HG02588 (cell line): ENCODE results near the gene NFAT5.
"Not testable (repeated sequence)": the region's sequence is repeated elsewhere in the genome, so short reads cannot be mapped to it uniquely, and the experiment has no call there.

Experiments
- ATAC-seq: cut with Tn5 transposase; IDR thresholded peaks from one replicate; pipeline ENCODE4 v1.9.1; 2021; ENCODE audit warnings: mild to moderate bottlenecking, moderate library complexity; ENCODE audit not compliant: unreplicated experiment

The NFAT5 gene

DNA sequence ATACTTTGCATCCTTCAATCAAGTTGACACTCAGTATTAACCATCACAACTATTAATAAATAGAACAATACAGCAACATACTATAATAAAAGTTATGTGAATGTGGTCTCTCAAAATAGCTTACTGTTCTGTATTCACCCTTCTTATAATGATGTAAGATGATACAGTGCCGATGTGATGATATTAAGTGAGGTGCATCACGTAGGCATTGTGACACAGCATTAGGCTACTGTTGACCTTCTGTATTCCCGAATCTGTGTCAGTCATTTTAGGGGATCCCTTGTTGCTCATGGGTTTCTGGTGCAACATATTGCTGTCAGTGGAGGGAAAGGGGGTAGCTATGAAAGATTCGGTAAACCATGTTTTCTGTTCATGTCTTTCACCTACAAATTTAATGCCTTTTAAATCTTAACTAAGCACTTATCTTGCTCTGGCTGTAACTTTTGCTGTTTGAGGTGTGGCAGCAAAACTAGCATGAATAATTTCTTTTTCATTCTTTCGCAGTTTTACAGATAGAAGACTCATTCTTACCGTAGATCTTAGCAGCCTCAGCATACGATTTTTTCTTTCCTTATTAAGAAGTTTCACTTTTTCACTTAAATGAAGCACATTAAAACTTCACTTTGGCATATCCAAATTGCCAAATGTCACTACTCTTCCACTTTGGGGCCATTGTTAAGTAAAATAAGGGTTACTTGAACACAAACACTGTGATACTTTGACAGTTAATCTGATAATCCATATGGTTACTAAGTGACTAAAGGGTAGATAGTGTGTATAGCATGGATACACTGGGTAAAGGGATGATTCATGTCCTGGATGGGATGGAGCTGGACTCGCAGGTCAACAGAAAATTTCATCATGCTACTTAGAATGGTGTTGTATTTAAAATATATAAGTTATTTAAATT is 29.6 kb downstream of the NFAT5 start:
- ATAC-seq, result no peak

DNA sequence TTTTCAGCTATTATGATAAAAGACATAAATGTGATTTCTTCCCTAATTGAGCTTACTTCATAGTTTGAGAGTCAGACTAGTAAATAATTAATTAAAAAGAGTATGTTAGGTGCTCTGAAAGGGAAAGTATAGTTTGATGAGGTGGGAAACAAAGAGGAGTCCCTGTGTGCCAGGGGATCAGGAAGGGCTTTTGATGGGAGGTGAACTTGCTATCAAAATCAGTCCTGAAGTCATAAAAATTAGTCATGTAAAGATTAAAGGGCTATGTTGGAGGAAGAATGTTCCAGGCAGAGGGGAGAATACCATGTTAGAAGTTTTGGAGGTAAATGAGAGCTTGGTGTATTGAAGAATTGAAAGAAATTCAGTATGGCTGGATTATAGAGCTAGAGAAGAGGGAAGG is 31.0 kb downstream of the NFAT5 start:
- ATAC-seq, result no peak

DNA sequence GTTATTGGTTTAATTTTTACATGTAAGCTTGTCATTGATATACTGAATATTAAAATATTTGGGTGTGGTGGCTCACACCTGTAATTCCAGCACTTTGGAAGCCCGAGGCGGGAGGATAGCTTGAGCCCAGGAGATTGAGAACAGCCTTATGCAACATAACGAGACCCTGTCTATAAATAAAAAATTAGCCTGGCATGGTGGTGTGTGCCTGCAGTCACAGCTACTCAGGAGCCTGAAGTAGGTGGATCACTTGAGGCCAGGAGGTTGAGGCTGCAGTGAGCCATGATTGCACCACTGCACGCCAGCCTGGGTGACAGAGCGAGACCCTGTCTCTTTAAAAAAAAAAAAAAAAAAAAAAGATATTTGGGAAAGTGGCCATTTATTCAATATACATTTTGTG is 32.3 kb downstream of the NFAT5 start:
- ATAC-seq, result no peak

DNA sequence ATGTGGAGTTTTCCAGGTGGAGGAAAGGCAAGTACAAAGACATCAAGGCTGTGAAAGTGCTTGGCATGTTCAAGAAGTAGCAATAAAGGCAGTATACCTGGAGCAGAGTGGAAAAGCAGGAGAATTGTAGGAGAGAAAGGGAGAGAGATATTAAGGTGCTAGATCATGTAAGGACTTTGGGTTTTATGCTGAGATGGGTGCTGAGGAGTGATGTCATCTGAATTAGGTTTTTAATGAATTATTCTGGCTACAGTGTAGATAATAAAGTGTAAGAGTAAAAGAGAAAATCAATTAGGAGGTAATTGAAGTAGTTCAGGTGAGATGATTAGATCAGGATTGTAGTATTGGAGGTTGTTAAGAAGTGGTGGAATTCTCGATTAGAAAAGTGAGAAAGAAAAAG is 34.0 kb downstream of the NFAT5 start:
- ATAC-seq, result no peak

DNA sequence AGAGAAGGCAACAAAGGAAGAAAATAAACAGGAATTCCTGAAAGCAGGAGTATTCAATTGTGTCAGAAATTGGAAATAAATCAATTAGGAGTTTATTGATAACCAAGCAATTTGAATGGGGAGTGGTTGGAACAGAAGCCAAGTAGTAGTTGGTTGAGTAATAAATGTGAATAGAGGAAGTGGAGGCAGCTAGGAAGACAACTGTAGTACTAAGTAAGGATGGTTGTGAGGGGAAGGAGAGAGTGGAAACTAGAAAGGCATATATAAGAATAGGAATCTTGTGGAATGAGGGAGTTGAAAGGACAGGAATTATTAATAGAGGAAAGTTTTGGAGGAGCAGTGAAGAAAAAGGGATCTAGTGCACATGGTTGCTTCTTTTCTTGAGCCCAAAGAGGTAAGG is 34.4 kb downstream of the NFAT5 start:
- ATAC-seq, result no peak

DNA sequence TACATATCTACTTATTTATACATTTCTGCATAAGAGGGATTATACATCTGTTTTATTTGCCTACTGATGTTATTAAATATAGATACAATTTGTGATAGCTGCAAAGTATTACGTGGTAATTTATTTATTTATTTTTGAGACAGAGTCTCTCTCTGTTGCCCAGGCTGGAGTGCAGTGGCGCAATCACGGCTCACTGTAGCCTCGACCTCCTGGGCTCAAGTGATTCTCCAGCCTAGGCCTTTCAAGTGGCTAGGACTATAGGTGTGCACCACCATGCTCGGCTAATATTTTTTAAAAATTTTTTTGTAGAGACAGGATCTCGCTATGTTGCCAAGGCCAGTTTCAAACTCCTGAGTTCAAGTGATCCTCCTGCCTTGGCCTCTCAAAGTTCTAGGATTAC is 35.5 kb downstream of the NFAT5 start:
- no peak for ATAC-seq

DNA sequence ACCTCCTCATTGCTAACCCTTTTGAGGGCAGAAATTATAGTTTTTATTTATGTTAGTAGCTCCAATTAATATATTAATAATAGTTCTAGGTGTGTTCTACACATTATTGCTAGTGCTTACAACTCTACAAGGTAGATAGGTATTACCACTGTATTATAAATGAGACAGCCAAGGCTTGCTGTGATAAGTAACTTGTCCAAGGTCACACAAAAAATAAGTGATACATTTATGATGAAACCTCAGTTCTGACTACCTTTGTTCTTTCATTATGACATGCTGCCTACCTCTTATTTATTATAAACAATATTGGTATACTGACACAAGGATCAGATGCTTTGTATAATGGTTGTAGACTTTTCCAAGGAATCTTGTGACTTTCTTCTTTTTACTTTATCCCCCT is 41.2 kb downstream of the NFAT5 start:
- ATAC-seq, result no peak

DNA sequence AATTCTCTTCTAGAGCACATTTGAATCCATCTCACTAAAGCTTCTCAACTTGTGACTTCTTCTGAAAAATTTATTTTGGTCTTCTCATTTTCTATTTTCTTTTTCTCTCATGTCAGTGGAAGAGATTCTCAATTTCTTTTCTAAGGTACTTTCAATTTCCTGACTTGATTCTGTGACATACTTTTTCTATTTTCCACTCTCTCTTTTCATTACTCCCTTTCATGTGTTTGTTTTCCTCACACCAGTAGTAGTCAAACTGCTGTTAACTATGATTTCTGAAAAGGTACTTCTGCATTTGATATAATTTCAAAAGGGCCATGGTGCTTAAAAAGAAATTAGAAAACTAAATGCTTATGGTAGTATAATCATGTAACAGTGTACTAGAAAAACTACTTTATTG is 41.9 kb downstream of the NFAT5 start:
- no peak for ATAC-seq

DNA sequence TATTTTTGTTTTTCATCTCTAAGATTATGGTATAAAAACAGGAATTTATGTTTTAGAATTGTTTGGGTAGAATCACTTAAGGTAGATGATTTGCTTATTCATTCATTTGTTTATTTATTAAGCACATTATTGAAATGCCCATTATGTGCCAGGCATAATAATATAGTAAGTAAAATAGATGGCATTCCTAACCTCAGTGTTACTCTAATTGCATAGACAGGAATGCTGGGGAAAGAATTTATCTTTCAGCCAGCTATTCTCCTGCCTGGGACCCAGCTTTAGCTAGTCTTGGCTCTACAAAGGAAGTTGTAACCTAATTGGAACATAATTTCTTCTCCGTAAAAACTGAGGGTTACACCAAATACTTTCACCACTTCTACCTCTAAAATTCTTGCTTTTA is 44.6 kb downstream of the NFAT5 start:
- no peak for ATAC-seq

DNA sequence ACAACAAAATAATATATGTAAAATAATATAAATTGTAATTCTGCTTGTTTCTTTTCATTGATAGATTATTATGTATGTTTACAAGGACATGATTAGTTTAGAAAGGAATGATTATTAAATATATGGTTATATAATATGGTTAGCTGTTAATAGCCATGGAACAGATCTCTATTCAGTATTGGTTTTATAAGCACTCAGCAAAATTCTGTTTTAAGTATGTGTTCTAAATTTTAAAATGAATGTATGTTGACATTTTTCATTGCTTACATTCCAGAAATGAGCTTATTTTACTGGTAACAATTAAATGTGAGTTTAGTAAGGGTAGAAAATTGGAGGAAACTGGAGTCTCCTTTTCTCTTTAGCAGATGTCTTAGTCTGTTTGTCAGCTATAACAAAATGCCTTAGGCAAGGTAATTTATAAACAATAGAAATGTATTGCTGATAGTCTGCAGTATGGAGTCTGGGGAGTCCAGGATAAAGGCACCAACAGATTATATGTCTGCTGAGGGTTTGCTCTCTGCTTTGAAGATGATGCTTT is 45.4 kb downstream of the NFAT5 start:
- no peak for ATAC-seq

DNA sequence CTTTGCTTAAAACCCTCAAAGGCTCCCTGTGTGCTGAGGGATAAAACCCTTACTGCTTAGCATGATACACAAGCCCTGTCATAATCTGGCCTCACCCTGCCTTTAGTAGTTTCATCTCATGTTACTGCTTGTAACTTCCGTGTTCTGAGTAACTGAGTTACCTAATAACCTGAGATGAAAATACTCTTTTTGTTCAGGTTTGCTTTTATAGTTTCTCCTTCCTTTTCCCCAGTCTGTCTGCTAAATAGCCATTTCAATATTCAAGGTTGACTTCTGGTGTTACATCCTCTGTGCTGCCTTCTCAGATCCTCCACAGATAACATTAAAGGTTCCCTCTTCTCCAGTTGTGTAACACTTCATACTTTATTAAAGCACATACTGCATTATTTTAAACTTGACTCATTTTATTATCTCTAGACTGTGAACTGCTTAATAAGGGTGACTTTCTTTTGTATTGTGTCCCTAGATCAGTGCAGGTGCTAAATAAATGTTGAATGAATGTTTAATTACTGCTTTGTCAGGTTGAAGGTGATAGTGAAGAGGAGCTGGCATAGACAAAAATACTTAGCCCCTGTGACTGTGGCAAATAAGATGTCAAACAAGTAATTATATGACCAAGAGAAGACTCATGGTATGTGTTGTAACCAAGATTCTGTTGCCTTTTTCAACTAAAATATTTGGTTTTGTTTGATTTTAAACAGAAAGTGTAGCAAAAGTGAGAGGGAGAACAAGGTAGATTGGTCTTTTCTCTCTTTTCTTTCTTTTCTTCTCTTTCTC is 47.8 kb downstream of the NFAT5 start:
- ATAC-seq, result no peak

DNA sequence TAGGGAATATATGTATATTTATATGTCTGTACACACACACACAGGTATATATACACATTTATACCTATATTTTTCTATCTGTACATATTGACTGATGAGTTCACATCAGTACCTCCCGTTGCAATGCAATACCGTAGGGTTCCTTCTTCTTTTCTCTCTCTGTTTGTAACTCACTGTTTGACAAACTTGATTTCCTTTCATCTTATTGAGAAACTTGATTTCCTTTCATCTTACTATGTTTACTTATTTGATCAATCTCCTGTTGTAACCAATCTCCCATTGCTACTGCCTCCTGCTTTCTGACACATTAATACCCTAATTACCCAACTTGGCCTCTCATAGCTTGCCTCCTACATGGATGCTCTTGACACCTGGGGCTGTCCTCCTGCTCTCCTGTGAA is 49.8 kb downstream of the NFAT5 start:
- ATAC-seq, result no peak

DNA sequence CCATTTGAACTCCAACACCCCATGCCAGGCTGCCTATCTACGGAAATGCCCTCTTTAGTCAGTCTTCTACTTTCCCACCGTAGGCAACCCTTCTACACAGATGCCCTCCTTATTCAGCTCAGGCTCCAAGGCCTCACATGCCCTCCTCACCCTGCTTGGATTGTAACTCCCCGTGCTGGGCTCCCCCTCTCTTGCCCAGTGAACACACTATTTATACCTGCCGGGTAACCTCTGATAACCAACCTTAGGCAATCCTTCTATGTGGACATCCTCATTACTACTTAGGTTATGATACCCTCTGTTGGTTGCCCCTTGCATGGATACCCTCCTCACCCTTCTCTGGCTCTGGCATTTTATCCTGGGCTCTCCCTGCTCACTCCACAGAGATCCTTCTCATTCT is 50.3 kb downstream of the NFAT5 start:
- no peak for ATAC-seq

DNA sequence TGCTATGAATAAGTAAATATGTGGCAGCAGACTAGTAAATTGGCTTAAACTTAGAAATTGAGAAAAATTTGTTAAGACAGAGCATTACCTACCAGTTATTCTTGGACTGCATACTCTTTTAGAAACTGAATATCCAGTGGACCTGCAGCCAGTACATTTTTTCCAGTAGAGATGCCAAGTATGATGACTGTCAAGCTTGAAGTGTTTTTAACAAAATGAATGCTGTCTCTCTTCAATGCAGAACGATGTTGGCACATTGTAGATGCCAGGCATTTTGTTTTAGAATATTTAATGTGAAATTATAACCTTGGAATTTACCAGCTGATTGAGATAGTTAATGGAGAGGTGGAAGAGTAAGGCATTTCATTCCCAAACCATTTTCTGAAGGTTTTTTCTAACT is 52.5 kb downstream of the NFAT5 start:
- ATAC-seq, result no peak

DNA sequence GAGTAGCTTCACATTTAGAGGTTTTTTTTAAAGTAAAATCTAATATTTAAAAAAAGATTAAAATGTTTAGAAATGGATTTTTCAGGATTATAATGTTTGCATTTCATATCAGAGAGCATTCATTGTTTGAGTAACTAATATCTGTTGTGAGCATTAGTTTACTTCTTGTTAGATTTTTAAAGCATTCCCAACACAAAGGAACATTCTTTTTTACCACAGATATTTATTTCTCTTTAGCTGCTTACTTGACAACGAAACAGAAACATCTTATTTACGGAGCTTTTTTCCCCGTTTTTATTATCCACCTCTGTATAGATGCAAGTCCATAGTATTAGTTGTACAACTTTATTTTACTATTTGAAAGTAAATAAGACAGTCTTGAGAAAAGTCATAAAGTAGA is 53.0 kb downstream of the NFAT5 start:
- ATAC-seq, result no peak

DNA sequence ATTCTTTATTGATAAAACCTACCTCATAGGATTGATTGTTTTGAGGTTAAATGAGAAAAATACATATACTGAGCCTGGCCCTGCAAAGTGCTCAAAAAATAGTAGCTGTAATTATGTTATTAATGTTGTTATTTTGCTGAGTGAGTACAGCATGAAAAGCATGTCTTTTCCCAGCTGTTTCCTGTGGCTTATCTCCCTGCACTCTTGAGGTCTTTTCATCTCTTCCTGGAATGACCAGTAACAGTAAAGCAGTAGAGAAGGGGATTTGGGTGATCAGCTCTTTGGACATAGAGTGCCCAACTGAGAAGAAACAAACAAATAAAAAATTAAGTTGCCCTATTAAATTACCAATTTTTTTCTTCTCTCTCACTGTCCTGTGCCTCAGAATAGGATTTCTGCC is 53.7 kb downstream of the NFAT5 start:
- no peak for ATAC-seq

DNA sequence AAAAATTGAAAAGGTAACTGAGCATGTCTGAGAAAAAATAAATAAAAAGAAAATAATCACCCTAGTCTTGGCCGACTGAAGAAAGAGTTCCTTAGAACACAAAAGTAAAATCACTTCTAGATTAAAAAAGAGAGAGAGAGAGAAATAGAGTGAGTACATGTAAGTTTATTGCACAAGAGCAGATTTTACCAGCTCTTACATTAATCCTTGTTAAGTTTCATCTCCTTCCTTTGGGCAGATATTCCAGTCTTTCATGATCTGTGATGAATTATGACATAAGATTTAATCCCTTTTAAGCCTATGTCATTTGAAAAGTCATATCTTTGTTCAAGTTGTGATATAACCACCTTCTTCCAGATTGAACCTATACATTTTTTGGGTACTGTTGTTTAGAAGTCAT is 54.8 kb downstream of the NFAT5 start:
- ATAC-seq, result no peak

DNA sequence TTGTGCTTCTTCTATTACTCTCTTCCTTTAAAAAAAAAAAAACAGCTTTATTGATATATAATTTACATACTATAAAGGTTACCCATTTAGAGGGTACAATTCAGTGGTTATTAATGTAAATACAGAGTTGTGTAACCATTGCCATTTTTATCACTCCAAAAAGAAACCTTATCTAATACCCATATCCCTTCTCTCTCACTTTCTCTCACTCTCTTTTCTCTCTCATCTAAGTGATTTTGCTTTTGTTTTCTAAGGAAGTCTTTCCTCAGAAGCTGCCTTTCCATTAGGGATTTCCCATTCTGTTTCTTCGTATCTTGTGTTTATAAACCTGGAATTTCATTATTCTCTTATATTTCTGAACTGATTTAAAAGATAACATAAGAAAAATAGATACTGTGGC is 55.5 kb downstream of the NFAT5 start:
- ATAC-seq, result no peak

DNA sequence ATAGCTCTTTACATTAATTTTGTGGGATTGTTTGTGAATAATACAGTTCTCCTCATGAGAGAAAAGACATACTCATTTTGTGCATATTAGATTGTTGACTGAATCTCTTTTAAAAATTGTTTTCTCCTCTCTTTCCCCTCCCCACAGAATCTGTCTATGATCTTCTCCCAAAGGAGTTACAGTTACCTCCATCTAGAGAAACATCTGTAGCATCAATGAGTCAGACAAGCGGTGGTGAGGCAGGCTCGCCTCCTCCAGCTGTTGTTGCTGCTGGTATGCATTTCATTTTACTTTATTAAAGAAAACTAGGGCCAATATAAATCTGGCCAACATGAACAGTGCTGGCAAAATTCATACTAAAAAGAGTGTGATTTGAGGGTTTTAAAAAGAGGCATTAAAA is 60.5 kb downstream of the NFAT5 start:
- ATAC-seq, result no peak

DNA sequence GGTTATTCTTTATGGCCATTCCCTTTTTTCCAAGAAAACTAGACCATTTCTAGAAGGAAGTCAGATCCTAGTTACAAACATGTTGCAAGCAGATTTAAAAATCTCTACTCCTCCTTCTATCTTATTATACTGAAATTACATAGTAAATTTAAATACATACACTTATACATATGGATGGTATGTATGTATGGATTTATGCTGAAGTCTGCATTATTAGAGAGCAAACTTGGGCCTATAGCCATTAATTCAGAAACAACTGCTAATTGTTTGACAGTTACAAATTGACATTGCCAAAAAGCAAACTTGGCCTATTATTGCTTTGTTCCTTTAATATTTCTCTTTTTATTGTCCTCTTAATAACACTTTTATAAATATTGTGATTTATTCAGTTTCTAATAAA is 67.1 kb downstream of the NFAT5 start:
- ATAC-seq, result no peak

DNA sequence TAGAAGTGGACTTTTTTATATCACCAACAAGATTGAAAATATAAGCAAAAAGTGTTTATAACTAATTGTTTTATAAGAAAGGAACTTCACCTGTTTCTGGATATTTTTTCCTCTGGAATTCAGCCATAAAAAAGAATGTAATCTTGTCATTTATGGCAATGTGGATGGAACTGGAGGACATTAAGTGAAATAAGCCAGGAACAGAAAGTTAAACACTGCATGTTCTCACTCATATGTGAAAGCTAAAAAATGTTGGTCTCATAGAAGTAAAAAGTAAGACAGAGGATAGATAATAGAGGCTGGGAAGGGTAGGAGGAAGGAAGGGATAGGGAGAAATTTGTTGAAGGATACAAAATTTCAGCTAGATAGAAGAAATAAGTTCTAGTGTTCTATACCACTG is 67.6 kb downstream of the NFAT5 start:
- no peak for ATAC-seq

DNA sequence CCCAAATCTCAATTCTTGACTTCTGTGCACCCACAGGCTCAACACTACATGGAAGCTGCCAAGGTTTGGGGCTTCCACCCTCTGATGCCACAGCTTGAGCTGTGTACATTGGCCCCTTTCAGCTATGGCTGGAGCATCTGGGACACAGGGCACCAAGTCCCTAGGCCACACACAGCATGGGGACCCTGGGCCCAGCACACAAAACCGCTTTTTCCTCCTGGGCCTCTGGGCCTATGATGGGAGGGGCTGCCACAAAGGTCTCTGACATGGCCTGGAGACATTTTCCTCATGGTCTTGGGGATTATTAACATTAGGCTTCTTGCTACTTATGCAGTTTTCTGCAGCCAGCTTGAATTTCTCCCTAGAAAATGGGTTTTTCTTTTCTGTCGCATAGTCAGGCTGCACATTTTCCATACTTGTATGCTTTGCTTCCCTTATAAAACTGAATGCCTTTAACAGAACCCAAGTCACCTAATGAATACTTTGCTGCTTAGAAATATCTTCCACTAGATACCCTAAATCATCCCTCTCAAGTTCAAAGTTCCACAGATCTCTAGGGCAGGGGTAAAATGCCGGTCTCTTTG is 70.9 kb downstream of the NFAT5 start:
- not testable (repeated sequence) for ATAC-seq
